Left forelimb (tissue), 1 donor: Measurements from ENCODE around the gene CTSL.

ENCODE experiments used
- DNase-seq: peaks from one replicate; pipeline ENCODE4 v3.0.0-alpha.2; 2018; ENCODE audit warnings: low spot score

The CTSL gene

DNA sequence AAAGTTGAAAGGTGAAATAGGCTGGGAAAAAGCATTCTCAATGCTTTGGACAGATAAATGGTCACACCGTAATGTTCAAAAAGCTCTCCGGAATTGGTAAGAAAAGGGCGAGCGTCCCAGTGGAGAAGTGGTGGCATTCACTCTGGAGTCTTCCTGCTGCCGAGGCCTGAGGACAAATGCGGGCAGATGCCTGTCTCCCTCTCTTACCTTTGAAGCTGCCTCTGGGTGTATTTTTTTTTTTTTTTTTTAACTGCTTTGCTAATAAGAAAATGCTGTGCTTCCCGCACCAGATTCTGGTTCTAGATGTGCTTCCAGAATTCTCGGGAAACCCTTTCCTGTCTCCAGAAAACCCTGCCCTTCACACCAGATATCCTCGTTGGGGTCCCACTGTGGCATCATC lies 24.4 kb upstream of the CTSL start:
- no peak for DNase-seq

DNA sequence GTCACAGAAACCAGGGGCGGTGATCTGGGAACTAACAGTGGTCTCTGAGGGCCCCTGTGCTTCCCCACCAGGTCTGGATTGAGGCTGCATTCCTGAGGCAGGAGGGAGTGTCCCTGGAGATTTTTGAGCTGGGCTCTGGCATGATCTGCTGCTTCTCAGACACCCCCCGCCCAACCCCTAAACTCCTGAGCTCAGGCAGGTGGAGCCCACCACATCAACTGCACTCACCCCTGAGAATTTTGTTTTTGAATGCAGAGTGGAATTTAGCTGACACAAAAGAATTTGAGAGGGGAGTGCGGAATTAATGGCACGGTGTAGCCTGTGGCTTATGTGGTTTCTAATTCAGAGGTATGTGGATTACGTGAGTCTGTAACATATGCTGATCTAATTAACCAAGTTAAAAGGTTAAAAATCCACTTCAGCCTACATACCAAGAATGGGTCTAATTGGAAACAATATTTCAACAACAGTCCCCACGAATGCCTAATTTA lies 23.9 kb upstream of the CTSL start:
- DNase-seq, result no peak

DNA sequence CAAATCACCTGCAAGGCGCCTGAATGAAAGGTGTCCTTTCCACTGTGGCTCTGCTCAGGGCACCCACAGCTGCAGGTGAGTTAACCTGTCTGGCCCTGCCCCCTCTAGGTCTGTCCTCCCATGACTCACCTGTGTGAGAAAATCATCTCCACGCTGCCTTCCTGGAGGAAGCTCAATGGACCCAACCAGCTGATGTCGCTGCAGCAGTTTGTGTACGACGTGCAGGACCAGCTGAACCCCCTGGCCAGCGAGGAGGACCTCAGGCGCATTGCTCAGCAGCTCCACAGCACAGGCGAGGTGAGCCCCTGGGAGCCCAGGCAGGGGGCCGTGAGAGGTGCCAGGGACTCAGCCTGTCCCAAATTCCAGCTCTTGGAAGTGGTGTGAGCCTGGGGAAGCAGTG lies 23.0 kb upstream of the CTSL start:
- DNase-seq, result no peak

DNA sequence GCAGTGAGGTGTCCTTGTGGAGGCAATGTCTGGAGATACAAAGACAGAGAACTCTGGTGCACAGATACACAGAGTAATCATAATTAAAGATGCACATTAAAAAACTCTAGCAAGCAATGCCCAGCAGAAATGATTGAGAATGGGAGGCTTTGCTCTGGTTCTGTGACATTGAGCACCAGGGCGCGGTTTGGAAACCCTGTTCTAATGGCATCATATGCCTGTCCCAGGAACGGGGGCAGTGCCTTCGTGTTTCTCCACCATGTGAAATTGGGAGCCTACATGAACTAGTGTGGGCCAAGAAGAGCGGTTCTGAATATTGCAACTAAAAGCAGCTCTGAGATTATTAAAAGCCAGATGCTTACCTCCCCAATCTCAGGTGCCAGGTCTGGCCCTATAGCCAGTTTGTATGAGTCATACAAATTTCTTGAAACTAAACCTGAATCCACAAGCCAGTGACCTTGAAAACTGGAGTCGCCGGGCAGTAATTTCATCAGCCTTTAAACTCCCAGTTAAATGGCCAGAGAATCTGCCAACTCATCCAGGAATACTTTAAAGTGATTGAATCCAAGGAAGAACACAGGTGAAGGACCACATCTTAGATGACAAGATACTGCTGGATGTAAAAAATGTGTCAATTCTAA lies 22.2 kb upstream of the CTSL start:
- no peak for DNase-seq

DNA sequence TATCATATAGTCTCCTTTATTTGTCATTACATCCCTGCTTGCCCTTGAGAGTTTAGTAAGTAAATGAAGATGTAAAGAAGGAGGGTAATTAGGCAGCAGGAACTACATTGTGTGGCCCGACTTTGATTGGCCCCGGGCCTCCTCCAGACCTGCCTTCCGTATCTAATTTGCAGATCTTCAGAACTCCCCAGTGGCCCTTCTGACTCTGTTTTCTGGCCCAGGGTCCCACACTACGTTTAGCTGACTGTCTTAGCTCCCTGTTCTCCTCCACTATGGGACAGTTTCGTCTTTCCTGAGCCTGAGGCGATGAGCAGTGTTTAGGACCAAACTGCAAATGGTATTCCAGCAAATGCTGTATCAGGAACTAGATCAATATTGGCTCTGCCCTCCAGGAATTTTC lies 21.6 kb upstream of the CTSL start:
- DNase-seq, result no peak

DNA sequence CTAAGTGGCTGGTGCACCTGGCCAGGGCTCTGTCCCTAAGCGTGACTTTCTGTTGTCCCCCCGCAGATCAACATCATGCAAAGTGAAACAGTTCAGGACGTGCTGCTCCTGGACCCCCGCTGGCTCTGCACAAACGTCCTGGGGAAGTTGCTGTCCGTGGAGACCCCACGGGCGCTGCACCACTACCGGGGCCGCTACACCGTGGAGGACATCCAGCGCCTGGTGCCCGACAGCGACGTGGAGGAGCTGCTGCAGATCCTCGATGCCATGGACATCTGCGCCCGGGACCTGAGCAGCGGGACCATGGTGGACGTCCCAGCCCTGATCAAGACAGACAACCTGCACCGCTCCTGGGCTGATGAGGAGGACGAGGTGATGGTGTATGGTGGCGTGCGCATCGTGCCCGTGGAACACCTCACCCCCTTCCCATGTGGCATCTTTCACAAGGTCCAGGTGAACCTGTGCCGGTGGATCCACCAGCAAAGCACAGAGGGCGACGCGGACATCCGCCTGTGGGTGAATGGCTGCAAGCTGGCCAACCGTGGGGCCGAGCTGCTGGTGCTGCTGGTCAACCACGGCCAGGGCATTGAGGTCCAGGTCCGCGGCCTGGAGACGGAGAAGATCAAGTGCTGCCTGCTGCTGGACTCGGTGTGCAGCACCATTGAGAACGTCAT lies 19.7 kb upstream of the CTSL start:
- no peak for DNase-seq

DNA sequence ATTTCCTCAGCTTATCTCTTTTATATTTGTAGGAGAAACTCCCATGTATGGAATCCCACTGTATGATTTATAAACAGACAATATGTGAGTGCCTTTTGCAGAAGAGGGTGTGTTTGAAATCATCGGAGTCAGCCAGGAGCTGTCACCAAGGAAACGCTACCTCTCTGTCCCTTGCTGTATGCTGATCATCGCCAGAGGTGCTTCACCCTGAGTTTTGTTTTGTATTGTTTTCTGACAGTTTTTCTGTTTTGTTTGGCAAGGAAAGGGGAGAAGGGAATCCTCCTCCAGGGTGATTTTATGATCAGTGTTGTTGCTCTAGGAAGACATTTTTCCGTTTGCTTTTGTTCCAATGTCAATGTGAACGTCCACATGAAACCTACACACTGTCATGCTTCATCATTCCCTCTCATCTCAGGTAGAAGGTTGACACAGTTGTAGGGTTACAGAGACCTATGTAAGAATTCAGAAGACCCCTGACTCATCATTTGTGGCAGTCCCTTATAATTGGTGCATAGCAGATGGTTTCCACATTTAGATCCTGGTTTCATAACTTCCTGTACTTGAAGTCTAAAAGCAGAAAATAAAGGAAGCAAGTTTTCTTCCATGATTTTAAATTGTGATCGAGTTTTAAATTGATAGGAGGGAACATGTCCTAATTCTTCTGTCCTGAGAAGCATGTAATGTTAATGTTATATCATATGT lies 18.0 kb upstream of the CTSL start:
- DNase-seq, result no peak

DNA sequence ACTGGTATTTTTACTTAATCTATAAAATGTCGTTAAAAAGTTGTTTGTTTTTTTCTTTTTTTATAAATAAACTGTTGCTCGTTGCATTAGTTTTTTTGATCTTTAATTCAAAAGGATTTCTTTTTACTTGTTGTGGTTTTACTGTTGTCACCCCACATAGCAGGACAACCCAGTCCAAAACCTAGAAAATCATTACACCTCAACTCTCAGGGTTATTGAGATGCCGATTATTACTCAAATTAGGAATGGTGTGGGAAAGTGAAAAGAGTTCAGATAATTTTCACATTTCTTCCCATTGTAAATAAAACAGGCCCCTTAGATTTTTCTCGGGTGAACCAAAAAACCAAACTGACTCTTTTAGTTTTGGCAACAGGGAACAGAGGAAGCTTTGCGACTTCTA lies 17.4 kb upstream of the CTSL start:
- no peak for DNase-seq

DNA sequence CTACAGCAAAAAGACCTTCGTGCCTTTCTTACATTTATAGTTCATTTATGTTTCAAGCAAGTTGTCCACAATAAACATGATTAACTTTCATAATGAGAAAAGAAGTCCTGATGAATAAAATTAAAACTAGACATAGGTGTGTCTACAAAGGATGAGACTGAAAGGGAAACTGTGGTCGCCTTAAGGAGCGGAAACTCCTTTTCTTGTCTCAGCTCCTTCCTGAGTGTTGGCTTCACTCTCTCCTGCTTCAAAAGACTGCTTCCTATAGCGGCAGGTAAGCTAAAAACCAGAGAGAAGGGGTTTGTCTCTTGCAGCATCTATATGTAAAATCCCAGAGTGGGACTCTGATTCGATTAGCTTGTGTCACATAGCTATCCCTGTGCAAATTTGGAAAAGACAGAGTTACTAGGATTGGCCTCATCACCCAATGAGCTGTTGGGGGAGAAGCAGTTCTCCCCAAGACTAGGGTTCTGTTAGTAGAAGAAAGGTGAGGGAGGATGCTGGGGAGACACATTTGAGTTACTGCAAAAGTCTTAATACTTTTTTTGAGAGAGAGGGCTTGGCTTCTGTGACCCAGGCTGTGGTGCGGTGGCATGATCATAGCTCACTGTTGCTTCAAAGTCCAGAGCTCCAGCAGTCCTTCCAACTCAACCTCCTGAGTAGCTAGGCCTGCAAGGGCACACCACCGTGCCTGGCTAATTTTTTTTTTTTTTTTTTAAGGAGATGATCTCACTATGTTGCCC lies 16.8 kb upstream of the CTSL start:
- no peak for DNase-seq

DNA sequence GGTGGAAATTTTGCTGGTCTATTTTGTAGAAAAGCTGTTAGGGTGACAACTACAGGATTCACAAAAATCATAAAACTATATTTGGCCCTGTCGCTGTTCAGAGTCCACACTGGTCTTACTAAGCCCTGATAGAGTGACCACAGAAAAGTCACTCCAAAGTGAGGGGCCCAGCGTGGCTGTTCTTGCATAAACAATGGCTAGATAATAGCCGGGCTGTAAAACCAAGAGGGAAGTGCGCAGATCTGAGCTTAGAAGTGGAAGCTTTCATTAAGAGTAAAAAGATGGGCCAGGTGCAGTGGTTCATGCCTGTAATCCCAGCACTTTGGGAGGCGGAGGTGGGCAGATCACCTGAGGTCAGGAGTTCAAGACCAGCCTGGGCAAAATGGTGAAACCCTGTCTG lies 15.5 kb upstream of the CTSL start:
- no peak for DNase-seq

DNA sequence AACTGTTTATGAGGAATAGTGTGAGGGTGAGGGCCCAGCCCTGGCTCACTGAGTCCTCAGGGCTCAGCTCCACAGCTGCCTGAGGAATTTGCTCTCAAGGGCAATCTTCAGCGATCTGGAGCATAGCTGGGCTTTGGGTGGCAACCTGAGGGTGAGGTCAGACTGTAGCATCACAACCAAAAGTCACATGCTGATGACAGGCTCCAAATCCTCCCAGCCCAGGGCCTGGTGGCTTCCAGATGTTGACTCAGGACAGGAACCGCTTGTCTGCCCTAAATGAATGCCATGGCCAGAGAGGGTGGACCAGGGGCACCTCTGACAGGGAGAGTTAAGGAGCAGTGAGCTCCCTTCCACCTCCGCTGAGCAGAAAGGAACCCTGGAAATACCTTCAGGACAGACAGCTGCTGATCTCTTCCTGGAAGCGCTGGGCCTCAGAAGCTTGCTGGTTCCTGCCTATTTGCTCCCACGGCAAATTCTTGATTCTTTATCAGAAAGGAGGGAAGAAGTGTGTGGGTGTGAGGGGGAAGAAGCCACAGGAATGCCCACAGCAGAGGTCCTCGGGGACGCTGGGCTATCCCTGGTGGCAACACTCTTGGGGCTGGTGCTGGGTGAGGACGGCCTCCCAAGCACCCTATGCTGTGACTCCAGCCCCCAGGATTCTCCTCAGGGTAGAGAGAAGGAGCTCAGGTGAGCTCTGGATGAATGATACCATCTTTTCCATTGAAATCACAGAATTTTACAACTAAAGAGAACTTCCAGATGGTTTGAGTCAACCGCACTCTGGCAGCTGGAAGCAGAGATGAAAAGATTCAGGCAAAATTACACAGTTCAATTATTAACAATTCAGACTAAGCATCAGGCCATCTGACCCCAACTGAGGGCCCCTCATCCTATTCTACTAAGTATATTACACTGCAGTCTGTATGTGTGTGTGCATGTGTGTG lies 13.8 kb upstream of the CTSL start:
- DNase-seq, result no peak

DNA sequence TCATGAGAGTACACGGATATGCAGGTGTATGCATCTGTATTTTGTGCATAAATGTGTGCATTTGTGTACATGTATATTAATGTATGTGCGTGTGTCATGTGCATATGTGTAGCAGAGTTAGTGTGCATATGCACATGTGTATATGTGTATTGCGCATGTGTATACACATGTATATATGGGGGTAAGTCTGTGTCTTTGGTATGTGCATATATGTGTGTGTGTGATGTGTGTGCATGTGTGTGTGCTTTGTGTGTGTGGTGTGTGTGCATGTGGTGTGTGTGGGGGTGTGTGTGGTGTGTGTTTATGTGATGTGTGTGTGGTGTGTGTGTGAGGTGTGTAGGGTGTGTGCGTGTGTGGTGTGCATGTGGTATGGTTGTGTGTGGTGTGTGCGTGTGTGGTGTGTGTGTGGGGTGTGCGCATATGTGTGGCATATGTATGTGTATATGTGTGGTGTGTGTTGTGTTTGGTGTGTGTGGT lies 13.1 kb upstream of the CTSL start:
- DNase-seq, result no peak

DNA sequence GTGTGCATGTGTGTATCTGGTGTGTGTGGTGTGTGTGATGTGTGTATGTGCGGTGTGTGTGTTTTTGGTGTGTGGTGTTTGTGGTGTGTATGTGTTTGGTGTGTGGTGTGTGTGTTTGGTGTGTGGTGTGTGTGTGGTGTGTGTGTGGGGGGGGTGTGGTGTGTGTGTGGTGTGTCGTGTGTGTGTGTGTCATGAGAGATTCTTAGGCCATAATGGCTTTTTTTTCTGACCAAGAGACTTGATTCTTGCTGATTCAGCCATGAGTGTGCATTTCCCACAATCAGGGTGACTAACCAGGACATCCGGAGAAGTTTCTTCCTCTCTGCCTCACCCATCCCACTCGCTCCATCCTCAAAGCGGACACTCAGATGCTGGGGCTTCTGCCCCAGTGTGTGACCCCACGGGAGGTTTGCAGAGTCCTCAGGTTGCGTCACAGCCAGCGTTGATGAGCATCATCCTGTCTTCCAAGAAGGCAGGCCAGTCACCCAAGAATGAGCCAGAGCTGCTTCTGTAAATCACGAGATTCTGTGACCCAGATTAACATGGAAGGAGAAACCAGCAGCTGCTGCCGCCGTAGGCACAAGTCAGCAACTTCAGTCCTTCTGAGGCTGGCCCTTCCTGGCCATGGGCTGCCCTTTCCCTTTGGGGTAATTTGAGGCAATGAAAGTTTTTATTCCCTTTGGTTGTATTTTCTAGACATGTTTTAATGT lies 12.5 kb upstream of the CTSL start:
- DNase-seq, result no peak

DNA sequence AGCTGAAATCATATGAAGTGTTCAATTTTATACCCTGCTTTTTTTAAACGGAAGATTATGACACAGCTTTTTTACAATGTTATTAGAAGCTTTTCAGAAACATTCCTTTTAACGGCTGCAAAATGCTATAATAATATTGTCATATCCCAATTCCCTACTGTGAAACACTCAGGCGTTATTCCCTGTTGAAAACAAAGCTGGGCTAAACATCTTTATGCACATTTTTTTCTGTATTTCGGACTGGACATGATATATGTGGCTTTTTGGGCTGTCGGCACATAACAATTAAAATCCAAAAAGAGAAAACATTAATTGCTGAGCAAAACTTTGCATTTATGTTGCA lies 12.0 kb upstream of the CTSL start:
- no peak for DNase-seq

DNA sequence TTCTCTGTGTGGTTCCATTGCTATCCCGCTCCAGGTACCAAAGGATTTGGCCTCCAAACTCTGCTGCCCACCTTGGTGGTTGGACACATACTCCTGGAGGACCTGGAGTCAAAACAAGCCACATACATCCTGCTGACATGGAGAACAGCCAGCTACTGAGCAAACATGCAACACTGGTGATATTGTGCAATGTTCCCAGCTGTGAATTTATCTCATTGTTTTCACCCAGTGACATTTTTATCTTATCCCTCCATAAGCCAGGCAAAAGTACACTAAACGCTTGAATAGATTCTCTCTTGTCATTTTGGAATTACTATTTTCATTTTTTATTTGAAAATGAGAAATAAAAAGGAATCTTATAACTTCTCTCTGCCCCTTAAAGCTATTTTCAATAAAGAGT lies 11.1 kb upstream of the CTSL start:
- DNase-seq, result no peak

DNA sequence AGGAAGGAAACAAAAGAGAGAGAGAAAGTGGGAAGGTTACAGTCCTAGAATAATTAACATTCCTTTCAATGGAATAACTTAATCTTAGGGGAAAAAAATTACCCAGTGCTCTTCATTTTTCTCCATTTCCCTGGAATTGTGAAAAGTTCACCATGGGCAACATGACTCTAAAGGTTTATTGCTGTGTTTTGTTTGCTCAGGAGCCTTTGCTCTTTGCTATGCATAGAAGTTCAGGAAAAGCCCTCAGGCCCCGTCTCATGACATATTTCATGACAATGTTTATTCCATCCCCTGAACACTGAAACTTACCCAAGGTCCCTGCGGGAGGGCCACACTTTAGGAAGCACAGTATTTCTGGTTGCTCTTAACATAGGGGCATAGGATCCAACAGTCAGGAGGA lies 9.8 kb upstream of the CTSL start:
- no peak for DNase-seq

DNA sequence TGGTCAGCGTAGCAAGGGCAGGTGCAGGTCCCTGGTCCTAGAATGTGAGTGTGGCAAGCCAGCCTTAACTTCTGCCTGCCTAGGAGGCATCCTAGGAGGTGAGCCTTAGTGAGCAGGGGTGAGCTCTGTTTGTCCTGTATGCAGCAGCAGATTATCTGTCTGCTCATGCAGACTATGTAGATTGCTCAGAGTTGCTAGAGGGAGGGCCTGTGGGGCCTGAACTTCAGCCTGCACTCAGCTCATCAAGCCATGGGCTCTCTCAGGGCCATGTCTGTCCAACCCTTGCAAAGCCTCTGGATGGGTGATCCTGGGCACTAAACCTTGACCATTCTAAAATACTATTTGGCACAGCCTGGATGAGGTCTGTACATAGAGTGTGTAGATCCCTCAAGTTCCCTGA lies 8.5 kb upstream of the CTSL start:
- no peak for DNase-seq

DNA sequence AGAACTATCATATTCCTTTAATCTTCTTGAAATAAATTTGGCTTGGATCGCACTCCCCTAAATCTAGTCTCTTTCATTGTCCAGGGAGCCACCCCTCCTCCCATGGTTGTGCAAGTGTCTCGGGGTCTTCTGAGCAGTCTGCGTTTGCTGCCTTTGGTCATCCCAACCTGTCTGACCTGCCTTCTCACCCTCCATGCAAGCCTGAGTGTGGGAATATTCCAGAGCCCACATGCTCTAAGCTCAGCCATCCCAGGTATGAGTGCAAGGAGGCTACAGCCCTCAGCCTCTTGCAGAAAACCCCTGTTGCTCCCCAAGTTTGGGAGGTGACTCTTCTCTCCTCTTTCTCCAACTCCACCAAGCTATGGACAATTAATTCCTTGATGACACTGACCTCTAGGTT lies 7.7 kb upstream of the CTSL start:
- no peak for DNase-seq

DNA sequence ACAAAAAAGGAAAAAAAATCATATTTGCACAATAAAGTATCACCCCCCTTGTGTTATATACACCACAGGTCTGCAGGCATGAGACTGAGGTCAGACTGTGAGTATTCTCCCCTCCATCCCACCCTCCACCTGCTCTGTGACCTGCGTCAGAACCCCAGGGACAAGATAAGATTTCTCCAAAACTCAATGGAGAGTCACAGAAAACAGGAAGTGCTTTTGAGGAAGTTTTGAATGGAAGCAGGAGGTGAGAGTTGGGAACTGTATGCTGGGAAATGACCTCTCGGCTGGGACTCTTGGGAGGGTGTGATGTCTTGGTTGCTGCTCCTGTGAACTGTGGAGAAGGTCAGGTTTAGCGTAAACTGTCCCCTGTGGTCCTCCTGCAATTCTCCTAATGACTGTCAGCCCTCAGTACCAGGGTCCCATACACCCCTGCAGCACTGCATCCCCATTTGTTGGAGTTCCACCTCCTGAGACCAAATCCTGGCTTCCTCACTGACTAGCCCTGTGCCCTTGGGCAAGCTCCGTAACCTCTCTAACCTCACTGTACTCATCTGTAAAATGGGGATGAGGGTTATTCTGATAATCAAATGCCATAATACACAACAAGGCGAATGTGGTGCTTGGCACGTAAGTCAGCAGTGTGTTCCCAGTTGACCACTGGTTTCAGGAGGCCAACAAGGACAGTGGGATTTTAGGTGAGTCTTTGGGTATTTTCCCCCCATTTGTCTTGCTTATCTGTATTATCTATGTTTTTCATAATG lies 6.9 kb upstream of the CTSL start:
- no peak for DNase-seq

DNA sequence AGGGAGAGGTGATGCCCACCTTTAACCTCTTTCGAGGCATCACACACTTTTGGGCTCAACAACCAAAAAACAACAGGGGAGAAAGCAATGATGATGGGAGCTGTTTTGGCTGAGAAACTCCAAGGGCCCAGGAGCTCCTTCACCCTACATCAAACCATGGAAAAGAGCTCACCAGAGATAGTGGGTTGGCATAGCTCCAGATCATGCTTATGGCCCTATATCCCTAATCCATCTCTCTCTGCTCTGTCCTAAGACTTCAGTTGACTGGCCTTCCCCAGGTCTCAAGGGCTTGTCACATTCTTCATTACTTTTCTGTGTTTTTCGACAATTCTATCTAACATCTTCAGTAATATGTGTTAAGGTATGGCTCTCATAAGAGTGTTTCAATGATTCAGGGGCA lies 5.7 kb upstream of the CTSL start:
- DNase-seq, result no peak
